ENCODE measurements around the gene CTDSP2.

Gene CTDSP2

GRCh38 chr12:57781801-57782200 lies 64.7 kb downstream of the CTDSP2 start:
- no peak for DNase-seq (ENCODE audit: low spot score)
- CTCF ChIA-PET: interaction anchor here (0.8 to 1.4 kb wide), 4 partner anchors 10 to 26 kb away, joined by 3 to 6 read pairs (median 4); partner anchors contain the start of genes EEF1AKMT3 and METTL1
- no peak overlapping the region for H3K27ac ChIP-seq
- no peak for TF ChIP-seq CTCF (conservative IDR thresholded peaks at IDR 0.05; ENCODE audit: low read depth)
- POLR2A ChIA-PET (ENCODE audit: low non-redundant PET): no interaction called here

GRCh38 chr12:57781244-57781643 lies 65.3 kb downstream of the CTDSP2 start:
- POLR2A ChIA-PET (ENCODE audit: low non-redundant PET): no interaction called here
- no peak overlapping the region for H3K27ac ChIP-seq
- TF ChIP-seq CTCF (conservative IDR thresholded peaks at IDR 0.05; ENCODE audit: low read depth): no peak
- DNase-seq (ENCODE audit: low spot score): no peak
- CTCF ChIA-PET: interaction anchor here (0.8 to 1.4 kb wide), 4 partner anchors 9 to 25 kb away, joined by 3 to 6 read pairs (median 4); partner anchors contain the start of genes EEF1AKMT3 and METTL1

GRCh38 chr12:57780284-57780897 lies 66.1 kb downstream of the CTDSP2 start:
- POLR2A ChIA-PET (ENCODE audit: low non-redundant PET): interaction anchor here (0.6 kb wide), 1 partner anchor 8 kb away, joined by 5 read pairs; no protein-coding TSS in a partner anchor
- no peak for TF ChIP-seq CTCF (conservative IDR thresholded peaks at IDR 0.05; ENCODE audit: low read depth)
- H3K27ac ChIP-seq: 0 out of 2 replicates have a peak overlapping the region, but pooled peaks have one; percentile 10
- DNase-seq (ENCODE audit: low spot score): no peak
- CTCF ChIA-PET: interaction anchor here (1.4 kb wide), 1 partner anchor 20 kb away, joined by 3 read pairs; no protein-coding TSS in a partner anchor

GRCh38 chr12:57779736-57780135 lies 66.8 kb downstream of the CTDSP2 start:
- POLR2A ChIA-PET (ENCODE audit: low non-redundant PET): interaction anchor here (0.6 kb wide), 1 partner anchor 9 kb away, joined by 5 read pairs; no protein-coding TSS in a partner anchor
- DNase-seq (ENCODE audit: low spot score): no peak
- TF ChIP-seq CTCF (conservative IDR thresholded peaks at IDR 0.05; ENCODE audit: low read depth): no peak
- H3K27ac ChIP-seq: no peak overlapping the region
- CTCF ChIA-PET: interaction anchor here (1.0 kb wide), 1 partner anchor 20 kb away, joined by 3 read pairs; no protein-coding TSS in a partner anchor

GRCh38 chr12:57777911-57778310 lies 68.6 kb downstream of the CTDSP2 start:
- no peak for TF ChIP-seq CTCF (conservative IDR thresholded peaks at IDR 0.05; ENCODE audit: low read depth)
- no peak for DNase-seq (ENCODE audit: low spot score)
- CTCF ChIA-PET: interaction anchor here (0.6 kb wide), 1 partner anchor 12 kb away, joined by 3 read pairs; no protein-coding TSS in a partner anchor
- H3K27ac ChIP-seq: no peak overlapping the region
- POLR2A ChIA-PET (ENCODE audit: low non-redundant PET): no interaction called here

- H3K27ac ChIP-seq: no peak overlapping the region
- DNase-seq (ENCODE audit: low spot score): no peak
- ChIA-PET POLR2A (ENCODE audit: low non-redundant PET) (no interaction called here), CTCF (no interaction called here)
- TF ChIP-seq CTCF (conservative IDR thresholded peaks at IDR 0.05; ENCODE audit: low read depth): no peak
These were observed 69.2 kb downstream of the CTDSP2 start for GRCh38 chr12:57777367-57777766.
